B cell (primary cell): ENCODE measurements around the gene ZSCAN10.

ENCODE experiments used
- EZH2 ChIP-seq: IDR thresholded peaks from 2 replicates; pipeline ENCODE4 v1.6.1; 2012; ENCODE audit warnings: borderline replicate concordance, low read depth, mild to moderate bottlenecking, moderate library complexity, low read length; ENCODE audit not compliant: insufficient read depth, poor library complexity, severe bottlenecking
- TF ChIP-seq, protein P1 (sequence below): fragments of 200-600 bp; IDR thresholded peaks from one replicate; pipeline ENCODE4 v1.8.0; 2022; ENCODE audit warnings: antibody characterized with exemption, mild to moderate bottlenecking

DNA sequence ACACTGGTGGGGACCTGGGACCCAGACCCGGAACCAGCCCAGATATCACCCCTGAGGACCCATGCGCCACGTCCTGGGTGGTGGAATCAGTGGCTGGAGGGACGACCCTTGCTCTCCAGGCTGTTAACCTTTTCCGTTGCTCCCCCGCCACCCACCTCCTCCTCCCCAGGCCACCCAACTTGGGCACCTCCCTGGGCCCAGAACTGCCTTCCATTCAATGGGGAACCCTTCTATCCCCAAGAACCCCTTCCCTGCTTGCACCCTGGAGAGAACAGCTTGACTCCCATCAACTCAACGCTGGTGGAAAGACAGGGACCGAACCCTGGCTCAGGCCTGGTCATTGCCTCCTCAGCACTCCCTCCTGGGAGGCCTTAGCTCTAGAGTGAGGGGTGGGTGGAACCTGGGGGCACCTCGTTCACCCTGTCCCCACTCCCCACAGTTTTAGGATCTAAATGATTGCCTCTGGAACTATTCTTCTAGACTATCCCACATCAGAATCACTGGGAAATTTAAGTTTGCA lies 39.3 kb downstream of the ZSCAN10 start:
- TF ChIP-seq, protein P1, sequence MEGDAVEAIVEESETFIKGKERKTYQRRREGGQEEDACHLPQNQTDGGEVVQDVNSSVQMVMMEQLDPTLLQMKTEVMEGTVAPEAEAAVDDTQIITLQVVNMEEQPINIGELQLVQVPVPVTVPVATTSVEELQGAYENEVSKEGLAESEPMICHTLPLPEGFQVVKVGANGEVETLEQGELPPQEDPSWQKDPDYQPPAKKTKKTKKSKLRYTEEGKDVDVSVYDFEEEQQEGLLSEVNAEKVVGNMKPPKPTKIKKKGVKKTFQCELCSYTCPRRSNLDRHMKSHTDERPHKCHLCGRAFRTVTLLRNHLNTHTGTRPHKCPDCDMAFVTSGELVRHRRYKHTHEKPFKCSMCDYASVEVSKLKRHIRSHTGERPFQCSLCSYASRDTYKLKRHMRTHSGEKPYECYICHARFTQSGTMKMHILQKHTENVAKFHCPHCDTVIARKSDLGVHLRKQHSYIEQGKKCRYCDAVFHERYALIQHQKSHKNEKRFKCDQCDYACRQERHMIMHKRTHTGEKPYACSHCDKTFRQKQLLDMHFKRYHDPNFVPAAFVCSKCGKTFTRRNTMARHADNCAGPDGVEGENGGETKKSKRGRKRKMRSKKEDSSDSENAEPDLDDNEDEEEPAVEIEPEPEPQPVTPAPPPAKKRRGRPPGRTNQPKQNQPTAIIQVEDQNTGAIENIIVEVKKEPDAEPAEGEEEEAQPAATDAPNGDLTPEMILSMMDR: no peak
- TF ChIP-seq EZH2: no peak
